H1 (cell line): Measurements from ENCODE around the gene HOXA13. TPM values are rescaled to one million over a fixed set of nuclear protein-coding genes. Genes with fewer than 3 reads are reported as not detected.
A peak's percentile ranks its signal among the peaks of the same experiment; 100 is the strongest.

ENCODE experiments used
- CTCF ChIA-PET: fragments of 300-600 bp; sonication (Branson Sonifier 250); formaldehyde crosslinking; loops from one replicate; lab custom pipeline; 2021; ENCODE audit not compliant: partially characterized antibody; lab: Charles Lee
- POLR2A ChIA-PET: fragments of 300-600 bp; sonication (Branson Sonifier 250); formaldehyde crosslinking; loops from one replicate; lab custom pipeline; 2021; ENCODE audit warnings: inconsistent platforms; ENCODE audit not compliant: partially characterized antibody; lab: Charles Lee
- DNase-seq, 2 experiments: peaks; one replicate each; pipeline versions ENCODE4 v3.0.0 to v3.0.0-alpha.2; 2010 to 2022; ENCODE audit warnings: low spot score in 2 of 2, low read depth in 1 of 2, mixed read lengths in 1 of 2
- FAIRE-seq: peaks from 2 replicates; lab custom pipeline; 2011; peaks lifted over from hg19 to GRCh38; lab: Jason Lieb, UNC
- H2AFZ ChIP-seq: 2 replicates; pipeline ENCODE4 v1.8.1; 2012; ENCODE audit warnings: low read length, inconsistent platforms
- H2AK5ac ChIP-seq: 2 replicates; pipeline ENCODE4 v1.6.1; 2013; ENCODE audit warnings: low read depth, low read length
- H2BK120ac ChIP-seq: replicated peaks from 2 replicates; pipeline ENCODE3; 2013; ENCODE audit warnings: low read depth, low read length, inconsistent platforms
- H2BK12ac ChIP-seq: 2 replicates; pipeline ENCODE4 v1.6.1; 2013; ENCODE audit warnings: low read depth, low read length
- H2BK15ac ChIP-seq: 2 replicates; pipeline ENCODE4 v1.6.1; 2013; ENCODE audit warnings: low read length
- H2BK20ac ChIP-seq: 2 replicates; pipeline ENCODE4 v1.6.1; 2013; ENCODE audit warnings: low read length
- H2BK5ac ChIP-seq: 2 replicates; pipeline ENCODE4 v1.6.1; 2013; ENCODE audit warnings: low read depth, low read length
- H3K14ac ChIP-seq: 2 replicates; pipeline ENCODE4 v1.6.1; 2013; ENCODE audit warnings: inconsistent platforms; ENCODE audit not compliant: insufficient read length
- H3K18ac ChIP-seq: 2 replicates; pipeline ENCODE4 v1.6.1; 2013; ENCODE audit warnings: low read length; ENCODE audit errors: extremely low read depth
- H3K23ac ChIP-seq: 2 replicates; pipeline ENCODE4 v1.6.1; 2013; ENCODE audit warnings: inconsistent platforms; ENCODE audit not compliant: insufficient read length
- H3K23me2 ChIP-seq: 2 replicates; pipeline ENCODE4 v1.6.1; 2013; ENCODE audit warnings: low read depth, low read length
- H3K27ac ChIP-seq: 2 replicates; pipeline ENCODE4 v1.6.1; 2011; ENCODE audit warnings: low read depth, low read length, inconsistent platforms
- H3K27me3 ChIP-seq, 4 experiments: replicated peaks in 1 of 4; 1 replicate in 1 of 4; 2 replicates in 3 of 4; pipeline versions ENCODE4 v1.6.1 to v1.8.1; 2011 to 2013; ENCODE audit warnings: low read length in 3 of 4, mild to moderate bottlenecking in 3 of 4, inconsistent platforms in 2 of 4, mixed read lengths in 2 of 4, moderate library complexity in 1 of 4; ENCODE audit not compliant: control insufficient read depth in 3 of 4, insufficient read depth in 3 of 4; ENCODE audit errors: extremely low read depth in 1 of 4
- H3K36me3 ChIP-seq, 4 experiments: 2 replicates each; pipeline versions ENCODE4 v1.6.1 to v1.8.1; 2011 to 2013; ENCODE audit warnings: mild to moderate bottlenecking in 4 of 4, low read length in 3 of 4, moderate library complexity in 2 of 4, control low read depth in 1 of 4, inconsistent platforms in 1 of 4; ENCODE audit not compliant: insufficient read depth in 4 of 4, control insufficient read depth in 2 of 4
- H3K4ac ChIP-seq: replicated peaks from 2 replicates; pipeline ENCODE3; 2013; ENCODE audit warnings: low read length, low read depth, mixed read lengths, inconsistent platforms; ENCODE audit not compliant: insufficient read length
- H3K4me1 ChIP-seq, 4 experiments: replicated peaks in 1 of 4; 1 replicate in 1 of 4; 2 replicates in 3 of 4; pipeline versions ENCODE4 v1.6.1 to v1.8.1; 2011 to 2013; ENCODE audit warnings: low read length in 3 of 4, inconsistent platforms in 2 of 4, mixed read lengths in 1 of 4; ENCODE audit not compliant: insufficient read depth in 4 of 4, control insufficient read depth in 3 of 4
- H3K4me2 ChIP-seq, 2 experiments: 2 replicates each; pipeline versions ENCODE4 v1.6.1 to v1.8.1; 2011 to 2013; ENCODE audit warnings: low read depth in 2 of 2, low read length in 2 of 2, control low read depth in 1 of 2, inconsistent platforms in 1 of 2, mild to moderate bottlenecking in 1 of 2; ENCODE audit not compliant: insufficient read depth in 1 of 2
- H3K4me3 ChIP-seq, 4 experiments: fragments of 200-600, 300-600 bp in 1 of 4; sonication (generic), shearing (Covaris generic), sonication (Bioruptor Twin) in 1 of 4; 2 replicates each; pipeline versions ENCODE4 v1.5.1 to v1.8.1; 2011 to 2016; ENCODE audit warnings: low read length in 4 of 4, low read depth in 3 of 4, control low read depth in 2 of 4, inconsistent platforms in 2 of 4, mild to moderate bottlenecking in 2 of 4, mixed read lengths in 1 of 4, moderate library complexity in 1 of 4; ENCODE audit not compliant: insufficient read depth in 2 of 4; ENCODE audit errors: extremely low read depth in 1 of 4
- H3K56ac ChIP-seq: replicated peaks from 2 replicates; pipeline ENCODE3; 2013; ENCODE audit warnings: low read depth, mild to moderate bottlenecking, mixed read lengths, low read length, inconsistent platforms; ENCODE audit not compliant: insufficient read length
- H3K79me1 ChIP-seq: 2 replicates; pipeline ENCODE4 v1.6.1; 2013; ENCODE audit warnings: low read depth, low read length, control low read depth
- H3K79me2 ChIP-seq, 2 experiments: 2 replicates each; pipeline versions ENCODE4 v1.6.1 to v1.8.1; 2012 to 2013; ENCODE audit warnings: low read length in 2 of 2, mild to moderate bottlenecking in 2 of 2, inconsistent platforms in 1 of 2; ENCODE audit not compliant: insufficient read depth in 2 of 2, control insufficient read depth in 1 of 2
- H3K9ac ChIP-seq, 4 experiments: replicated peaks in 1 of 4; 1 replicate in 1 of 4; 2 replicates in 3 of 4; pipeline versions ENCODE4 v1.6.1 to v1.8.1; 2011 to 2013; ENCODE audit warnings: low read depth in 3 of 4, low read length in 3 of 4, control low read depth in 2 of 4, mild to moderate bottlenecking in 2 of 4, moderate library complexity in 2 of 4, inconsistent platforms in 1 of 4; ENCODE audit errors: extremely low read depth in 1 of 4
- H3K9me3 ChIP-seq, 2 experiments: 2 replicates each; pipeline versions ENCODE4 v1.6.1 to v1.8.1; 2012 to 2013; ENCODE audit warnings: mild to moderate bottlenecking in 2 of 2, moderate library complexity in 2 of 2, control low read depth in 1 of 2, inconsistent platforms in 1 of 2, low read depth in 1 of 2, low read length in 1 of 2, mixed read lengths in 1 of 2; ENCODE audit not compliant: insufficient read depth in 2 of 2
- H4K20me1 ChIP-seq, 2 experiments: replicated peaks in 1 of 2; 2 replicates each; pipeline versions ENCODE3 to v1.8.1; 2011 to 2013; ENCODE audit warnings: inconsistent platforms in 2 of 2, low read length in 2 of 2, mild to moderate bottlenecking in 1 of 2; ENCODE audit not compliant: insufficient read depth in 2 of 2, control insufficient read depth in 1 of 2
- H4K5ac ChIP-seq: 2 replicates; pipeline ENCODE4 v1.6.1; 2013; ENCODE audit warnings: low read length, low read depth, mixed read lengths, inconsistent platforms; ENCODE audit not compliant: insufficient read length
- H4K8ac ChIP-seq: 2 replicates; pipeline ENCODE4 v1.8.0; 2013; ENCODE audit warnings: mild to moderate bottlenecking, moderate library complexity, low read length, inconsistent platforms; ENCODE audit not compliant: insufficient read depth; ENCODE audit errors: extremely low read depth
- H4K91ac ChIP-seq: replicated peaks from 2 replicates; pipeline ENCODE3; 2013; ENCODE audit warnings: low read length, mixed read lengths, inconsistent platforms; ENCODE audit not compliant: insufficient read length
- RNF2 ChIP-seq: fragments of 200-900, 300-1000 bp; sonication (generic); IDR thresholded peaks from 2 replicates; pipeline ENCODE4 v1.7.1; 2016; ENCODE audit warnings: borderline replicate concordance, low read depth, mild to moderate bottlenecking, antibody characterized with exemption, low read length; ENCODE audit not compliant: poor library complexity, severe bottlenecking; ENCODE audit errors: missing control alignments
- SAP30 ChIP-seq: fragments of 300-600 bp; sonication (generic); IDR thresholded peaks from 2 replicates; pipeline ENCODE4 v1.7.1; 2012; ENCODE audit warnings: low read length, moderate library complexity, mild to moderate bottlenecking, inconsistent platforms; ENCODE audit not compliant: insufficient read depth, insufficient replicate concordance
- SUZ12 ChIP-seq: fragments of 200-600 bp; sonication (generic); IDR thresholded peaks from 2 replicates; pipeline ENCODE4 v1.6.1; 2012; ENCODE audit warnings: mild to moderate bottlenecking, inconsistent platforms, low read length, moderate library complexity, mixed read lengths
- WGBS, 2 experiments: shearing (Covaris generic) in 1 of 2; methylation state at CpG; one replicate each; pipeline versions ENCODE4 v1.1.6 to v1.1.7; 2013 to 2015; ENCODE audit warnings: low lambda C conversion rate in 2 of 2, mixed read lengths in 2 of 2, inconsistent platforms in 1 of 2, low coverage in 1 of 2, missing lambda C conversion rate in 1 of 2; ENCODE audit not compliant: insufficient replicate concordance in 2 of 2, insufficient coverage in 1 of 2, insufficient read length in 1 of 2; ENCODE audit errors: extremely low coverage in 1 of 2, missing lambda C conversion rate in 1 of 2; 5-methylcytosine and 5-hydroxymethylcytosine counted together
- polyA plus RNA-seq, 7 experiments: library from polyadenylated mRNA; depleted of rRNA in 3 of 7; stranded (reverse) in 5 of 7; unstranded in 2 of 7; fragments of >200 nt in 5 of 7; fragments of 200-250 nt in 2 of 7; gene quantifications; 1 replicate in 5 of 7; 2 replicates in 1 of 7; 4 replicates in 1 of 7; pipeline versions ENCODE4 v1.2.1 to v1.2.3, GENCODE V29; 2011 to 2013; ENCODE audit warnings: missing spikeins in 2 of 7, mixed read lengths in 2 of 7
- total RNA-seq: library from RNA; stranded (reverse); fragmentation: NEBNext Ultra II Directional; extraction: Animal tissue kit (Norgen Biotek cat#: 25700); gene quantifications from 2 replicates; pipeline ENCODE4 v1.2.1, GENCODE V29; 2021

HOXA13 gene
- total and polyA plus RNA-seq, 2 of the 8 experiments (the other 6 are each of a cell fraction or from before 2014, with no cell fraction given) = not detected

DNA sequence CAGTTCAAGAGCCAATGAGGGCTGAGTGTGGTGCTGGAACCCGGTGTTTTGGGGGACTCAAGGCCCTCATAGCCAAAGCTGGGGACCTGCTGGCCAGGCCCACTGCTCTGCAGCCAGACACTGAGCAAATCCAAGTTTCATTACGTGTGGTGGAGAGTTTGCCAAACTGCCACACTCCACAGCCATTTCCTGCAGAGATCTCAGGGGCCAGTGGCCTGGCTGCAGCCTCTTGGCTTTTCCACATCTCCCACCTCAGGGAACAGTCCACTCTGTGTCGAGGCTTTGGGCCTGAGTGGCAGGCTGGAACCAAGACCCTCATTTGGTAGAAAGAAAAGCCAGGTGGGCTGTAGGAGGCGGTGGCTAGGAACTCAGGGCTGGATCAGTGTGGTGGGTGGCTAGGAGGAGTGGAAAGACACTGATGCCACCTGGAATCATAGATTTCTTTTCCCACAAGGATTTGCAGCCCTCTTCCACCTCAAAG, 18.1 kb downstream of the HOXA13 start:
- H3K4me2 ChIP-seq = no peak overlapping the region
- H3K4me1 ChIP-seq = peaks cover 0 to 12% (median 6%) of the 10 kb centered on the region in 4 experiments; a peak in 6 of 7 replicates
- POLR2A ChIA-PET = interaction anchor here (0.7 kb wide), 1 partner anchor 1251 kb away, joined by 3 read pairs; no protein-coding TSS in a partner anchor
- DNase-seq (peak in 1 of 2 experiments; percentile 38), FAIRE-seq (no peak)
- no peak overlapping the region for H3K9ac ChIP-seq
- H4K5ac ChIP-seq = no peak overlapping the region
- peaks cover 98 to 100% (median 99%) of the 10 kb centered on the region in 4 experiments for H3K27me3 ChIP-seq
- H3K27ac ChIP-seq = no peak overlapping the region
- no peak overlapping the region for H3K56ac ChIP-seq
- no peak overlapping the region for H2AFZ ChIP-seq
- no peak overlapping the region for H3K14ac ChIP-seq
- H2AK5ac ChIP-seq = no peak overlapping the region
- CTCF ChIA-PET = interaction anchor here (0.7 to 2.6 kb wide), 9 partner anchors 9 to 922 kb away, joined by 3 to 10 read pairs (median 3); partner anchors contain the start of genes HOXA5 and HOXA7
- H2BK20ac ChIP-seq = no peak overlapping the region
- no peak overlapping the region for H2BK5ac ChIP-seq
- no peak overlapping the region for H2BK120ac ChIP-seq
- no peak overlapping the region for H3K4me3 ChIP-seq
- H3K4ac ChIP-seq = no peak overlapping the region
- H2BK12ac ChIP-seq = no peak overlapping the region
- H2BK15ac ChIP-seq = no peak overlapping the region
- H3K23ac ChIP-seq = no peak overlapping the region
- WGBS, 2 experiments = 39% methylated on average over 4 of the region's 4 CpGs; no CpG with 5 or more reads in 1 of the 2 experiments
- no peaks in the 10 kb centered on the region for H3K23me2 ChIP-seq
- TF ChIP-seq SUZ12 (peak; percentile 20; the same call in 1 of the 2 replicates), RNF2 (peak; percentile 37), SAP30 (no peak)
- no peak overlapping the region for H4K91ac ChIP-seq
- H3K18ac ChIP-seq = no peak overlapping the region
- peaks cover 0 to 5% (median 0%) of the 10 kb centered on the region in 4 experiments; a peak in 1 of 8 replicates for H3K36me3 ChIP-seq
- H3K79me1 ChIP-seq = no peaks in the 10 kb centered on the region
- no peak overlapping the region for H4K8ac ChIP-seq
- H3K79me2 ChIP-seq = no peaks in the 10 kb centered on the region
- peaks cover 35 to 46% of the 10 kb centered on the region in 2 experiments for H4K20me1 ChIP-seq
- no peaks in the 10 kb centered on the region for H3K9me3 ChIP-seq
